ENCODE measurements around the gene DNAH14.

DNA sequence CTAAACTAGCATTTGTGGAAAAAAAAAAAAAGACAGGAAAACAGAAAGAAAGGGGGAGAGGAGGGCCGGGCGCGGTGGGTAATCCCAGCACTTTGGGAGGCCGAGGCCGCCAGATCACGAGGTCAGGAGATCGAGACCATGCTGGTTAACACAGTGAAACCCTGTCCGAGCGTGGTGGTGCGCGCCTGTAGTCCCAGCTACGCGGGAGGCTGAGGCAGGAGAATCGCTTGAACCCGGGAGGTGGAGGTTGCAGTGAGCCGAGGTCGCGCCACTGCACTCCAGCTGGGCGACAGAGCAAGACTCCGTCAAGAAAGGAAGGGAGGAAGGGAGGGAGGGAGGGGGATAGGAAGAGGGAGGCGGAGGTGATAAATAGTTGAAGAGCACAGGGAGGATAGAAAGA, 443.7 kb downstream of the DNAH14 start:
- TF ChIP-seq, protein P1, sequence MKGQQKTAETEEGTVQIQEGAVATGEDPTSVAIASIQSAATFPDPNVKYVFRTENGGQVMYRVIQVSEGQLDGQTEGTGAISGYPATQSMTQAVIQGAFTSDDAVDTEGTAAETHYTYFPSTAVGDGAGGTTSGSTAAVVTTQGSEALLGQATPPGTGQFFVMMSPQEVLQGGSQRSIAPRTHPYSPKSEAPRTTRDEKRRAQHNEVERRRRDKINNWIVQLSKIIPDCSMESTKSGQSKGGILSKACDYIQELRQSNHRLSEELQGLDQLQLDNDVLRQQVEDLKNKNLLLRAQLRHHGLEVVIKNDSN (IDR thresholded peaks at IDR 0.05): no peak
- TF ChIP-seq TAF1 (IDR thresholded peaks at IDR 0.05; ENCODE audit: low read depth) (no peak), RAD21 (IDR thresholded peaks at IDR 0.05; ENCODE audit: low read depth) (no peak), CEBPB (IDR thresholded peaks at IDR 0.05) (no peak), TCF12 (IDR thresholded peaks at IDR 0.05; ENCODE audit: low read depth) (no peak), EGR1 (IDR thresholded peaks at IDR 0.05) (no peak), EP300 (IDR thresholded peaks at IDR 0.05; ENCODE audit: borderline replicate concordance) (no peak), ZBTB7A (IDR thresholded peaks at IDR 0.05; ENCODE audit: low read depth) (no peak), YY1 (IDR thresholded peaks at IDR 0.05; ENCODE audit: low read depth) (no peak), NFIC (IDR thresholded peaks at IDR 0.05) (no peak)
- TF ChIP-seq, protein P2, sequence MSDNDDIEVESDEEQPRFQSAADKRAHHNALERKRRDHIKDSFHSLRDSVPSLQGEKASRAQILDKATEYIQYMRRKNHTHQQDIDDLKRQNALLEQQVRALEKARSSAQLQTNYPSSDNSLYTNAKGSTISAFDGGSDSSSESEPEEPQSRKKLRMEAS (IDR thresholded peaks at IDR 0.05): no peak

Measured in Ishikawa (cell line).